Spleen (tissue), 7 donors: Measurements from ENCODE around the gene PHLDA2.

Source experiments
- CTCF ChIP-seq, 11 experiments: fragments of 200-600 bp in 7 of 11; fragments of 450-650 bp in 4 of 11; sonication (generic) in 4 of 11; IDR thresholded peaks in 8 of 11; conservative IDR thresholded peaks in 3 of 11; 1 replicate in 7 of 11; 2 replicates in 4 of 11; pipeline versions ENCODE4 v1.4.0 to v1.8.0; 2016 to 2021; ENCODE audit warnings: antibody characterized with exemption in 11 of 11, inconsistent platforms in 4 of 11, mild to moderate bottlenecking in 1 of 11
- POLR2A ChIP-seq, 3 donors: fragments of 450-650 bp; IDR thresholded peaks; one replicate each; pipeline ENCODE4 v1.5.1; 2017; ENCODE audit warnings: antibody characterized with exemption in 3 of 3, mild to moderate bottlenecking in 1 of 3
- POLR2AphosphoS5 ChIP-seq, 3 donors: sonication (generic); formaldehyde crosslinking; IDR thresholded peaks; one replicate each; pipeline ENCODE4 v1.5.1; 2017; ENCODE audit warnings: antibody characterized with exemption in 3 of 3
- donor health status: DM: no; HTN: no; CAD: no; lungs with moderate emphysema.
- donor health status: DM: no; HTN: no; CAD: no.
- donor health status: DM: no; HTN: no; CAD: no.

- TF ChIP-seq CTCF (IDR thresholded peaks at IDR 0.05 in 8 of 11, conservative IDR thresholded peaks at IDR 0.05 in 3 of 11): no peak
- TF ChIP-seq POLR2A (IDR thresholded peaks at IDR 0.05): no peak
- TF ChIP-seq POLR2AphosphoS5 (IDR thresholded peaks at IDR 0.05): no peak
Measured at GRCh38 chr11:2960139-2960538, 30.9 kb upstream of the PHLDA2 start.
